Dermis blood vessel endothelial cell (primary cell): ENCODE results near the gene KCNQ1. TPM values are rescaled to one million over a fixed set of nuclear protein-coding genes. Genes with fewer than 3 reads are reported as not detected.

ENCODE experiments used
- DNase-seq: peaks from one replicate; pipeline ENCODE4 v3.0.0; 2010
- total RNA-seq: library from RNA; depleted of rRNA; stranded (reverse); fragments of >200 nt; gene quantifications from 2 replicates; pipeline ENCODE4 v1.2.3, GENCODE V29; 2014

The KCNQ1 gene
- total RNA-seq, 1 donor from 2014 or later = 0.34 TPM

GRCh38 chr11:2726964-2727363 is 282.2 kb downstream of the KCNQ1 start:
- DNase-seq = no peak

GRCh38 chr11:2728128-2728662 is 283.4 kb downstream of the KCNQ1 start:
- no peak for DNase-seq

GRCh38 chr11:2728663-2729332 is 284.0 kb downstream of the KCNQ1 start:
- no peak for DNase-seq

- DNase-seq = no peak
Measured at GRCh38 chr11:2729841-2730240, 285.0 kb downstream of the KCNQ1 start.

- no peak for DNase-seq
Measured at GRCh38 chr11:2730272-2731129, 285.7 kb downstream of the KCNQ1 start.

- no peak for DNase-seq
Measured at GRCh38 chr11:2731130-2732125, 286.6 kb downstream of the KCNQ1 start.

- no peak for DNase-seq
Measured at GRCh38 chr11:2732261-2732939, 287.6 kb downstream of the KCNQ1 start.

- no peak for DNase-seq
Measured at GRCh38 chr11:2732940-2733628, 288.3 kb downstream of the KCNQ1 start.

GRCh38 chr11:2734181-2735052 is 289.6 kb downstream of the KCNQ1 start:
- DNase-seq = no peak

GRCh38 chr11:2735053-2735589 is 290.3 kb downstream of the KCNQ1 start:
- DNase-seq = no peak

- DNase-seq = no peak
Measured at GRCh38 chr11:2736577-2737225, 291.9 kb downstream of the KCNQ1 start.

GRCh38 chr11:2737226-2737590 is 292.4 kb downstream of the KCNQ1 start:
- no peak for DNase-seq

GRCh38 chr11:2737866-2738265 is 293.1 kb downstream of the KCNQ1 start:
- no peak for DNase-seq

GRCh38 chr11:2738551-2739431 is 294.0 kb downstream of the KCNQ1 start:
- no peak for DNase-seq

- no peak for DNase-seq
Measured at GRCh38 chr11:2739531-2740274, 294.9 kb downstream of the KCNQ1 start.

- no peak for DNase-seq
Measured at GRCh38 chr11:2740275-2740940, 295.6 kb downstream of the KCNQ1 start.

- no peak for DNase-seq
Measured at GRCh38 chr11:2741006-2741376, 296.2 kb downstream of the KCNQ1 start.
